GM12892 (cell line): Measurements from ENCODE around the gene CCDC92.

Experiments
- DNase-seq: peaks from one replicate; pipeline ENCODE4 v3.0.0; 2011; ENCODE audit not compliant: insufficient read length
- FAIRE-seq: peaks from 2 replicates; lab custom pipeline; 2011; peaks lifted over from hg19 to GRCh38; lab: Jason Lieb, UNC
- POLR2A ChIP-seq: IDR thresholded peaks from 2 replicates; pipeline ENCODE4 v1.6.1; 2011; ENCODE audit warnings: low read depth, low read length, control low read depth
- POLR2AphosphoS5 ChIP-seq: IDR thresholded peaks from 2 replicates; pipeline ENCODE4 v1.6.1; 2011; ENCODE audit warnings: low read depth, low read length, control low read depth
- TAF1 ChIP-seq: IDR thresholded peaks from 2 replicates; pipeline ENCODE4 v1.6.1; 2011; ENCODE audit warnings: low read depth, mild to moderate bottlenecking, control low read depth, low read length, borderline replicate concordance

Gene CCDC92

GRCh38 chr12:123944696-123945095 lies 27.9 kb downstream of the CCDC92 start:
- TF ChIP-seq TAF1 (no peak), POLR2A (no peak), POLR2AphosphoS5 (no peak)
- DNase-seq = no peak
- FAIRE-seq = no peak

GRCh38 chr12:123943816-123944215 lies 28.8 kb downstream of the CCDC92 start:
- FAIRE-seq = no peak
- TF ChIP-seq POLR2AphosphoS5 (no peak), POLR2A (no peak), TAF1 (no peak)
- no peak for DNase-seq

GRCh38 chr12:123942911-123943648 lies 29.6 kb downstream of the CCDC92 start:
- DNase-seq = no peak
- no peak for FAIRE-seq
- no peak for TF ChIP-seq POLR2A
- no peak for TF ChIP-seq TAF1
- TF ChIP-seq POLR2AphosphoS5 = no peak

- FAIRE-seq (no peak), DNase-seq (no peak)
- no peak for TF ChIP-seq POLR2AphosphoS5
- no peak for TF ChIP-seq POLR2A
- TF ChIP-seq TAF1 = no peak
Measured at GRCh38 chr12:123942238-123942653, 30.4 kb downstream of the CCDC92 start.

- FAIRE-seq = no peak
- no peak for TF ChIP-seq POLR2A
- no peak for TF ChIP-seq POLR2AphosphoS5
- TF ChIP-seq TAF1 = no peak
- DNase-seq = no peak
Measured at GRCh38 chr12:123941624-123942237, 30.9 kb downstream of the CCDC92 start.

GRCh38 chr12:123941000-123941399 lies 31.6 kb downstream of the CCDC92 start:
- DNase-seq = no peak
- TF ChIP-seq TAF1 (no peak), POLR2A (no peak), POLR2AphosphoS5 (no peak)
- no peak for FAIRE-seq

DNA sequence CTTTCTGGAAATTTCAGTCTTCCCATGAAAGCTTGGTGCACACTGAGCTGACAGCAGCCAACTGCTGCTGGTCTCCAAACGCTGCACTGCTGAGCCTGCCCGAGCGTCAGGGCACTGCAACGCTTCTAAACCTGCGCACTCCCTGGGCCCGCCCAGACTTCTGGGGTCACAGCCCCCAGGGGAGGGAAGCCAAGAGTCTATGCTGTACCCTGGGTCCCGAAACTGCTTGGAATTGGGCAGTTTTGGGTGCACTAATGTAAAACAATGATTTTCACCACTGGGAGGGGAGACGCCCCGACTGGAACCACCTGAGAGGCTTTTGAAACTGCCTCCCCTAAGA lies 32.0 kb downstream of the CCDC92 start:
- DNase-seq (no peak), FAIRE-seq (no peak)
- TF ChIP-seq POLR2AphosphoS5 = no peak
- no peak for TF ChIP-seq TAF1
- no peak for TF ChIP-seq POLR2A

- TF ChIP-seq POLR2A = no peak
- no peak for TF ChIP-seq POLR2AphosphoS5
- TF ChIP-seq TAF1 = no peak
- DNase-seq (no peak), FAIRE-seq (no peak)
Measured at GRCh38 chr12:123939716-123940626, 32.7 kb downstream of the CCDC92 start.

GRCh38 chr12:123938679-123939480 lies 33.8 kb downstream of the CCDC92 start:
- FAIRE-seq (no peak), DNase-seq (no peak)
- no peak for TF ChIP-seq POLR2A
- TF ChIP-seq TAF1 = no peak
- TF ChIP-seq POLR2AphosphoS5 = no peak

DNA sequence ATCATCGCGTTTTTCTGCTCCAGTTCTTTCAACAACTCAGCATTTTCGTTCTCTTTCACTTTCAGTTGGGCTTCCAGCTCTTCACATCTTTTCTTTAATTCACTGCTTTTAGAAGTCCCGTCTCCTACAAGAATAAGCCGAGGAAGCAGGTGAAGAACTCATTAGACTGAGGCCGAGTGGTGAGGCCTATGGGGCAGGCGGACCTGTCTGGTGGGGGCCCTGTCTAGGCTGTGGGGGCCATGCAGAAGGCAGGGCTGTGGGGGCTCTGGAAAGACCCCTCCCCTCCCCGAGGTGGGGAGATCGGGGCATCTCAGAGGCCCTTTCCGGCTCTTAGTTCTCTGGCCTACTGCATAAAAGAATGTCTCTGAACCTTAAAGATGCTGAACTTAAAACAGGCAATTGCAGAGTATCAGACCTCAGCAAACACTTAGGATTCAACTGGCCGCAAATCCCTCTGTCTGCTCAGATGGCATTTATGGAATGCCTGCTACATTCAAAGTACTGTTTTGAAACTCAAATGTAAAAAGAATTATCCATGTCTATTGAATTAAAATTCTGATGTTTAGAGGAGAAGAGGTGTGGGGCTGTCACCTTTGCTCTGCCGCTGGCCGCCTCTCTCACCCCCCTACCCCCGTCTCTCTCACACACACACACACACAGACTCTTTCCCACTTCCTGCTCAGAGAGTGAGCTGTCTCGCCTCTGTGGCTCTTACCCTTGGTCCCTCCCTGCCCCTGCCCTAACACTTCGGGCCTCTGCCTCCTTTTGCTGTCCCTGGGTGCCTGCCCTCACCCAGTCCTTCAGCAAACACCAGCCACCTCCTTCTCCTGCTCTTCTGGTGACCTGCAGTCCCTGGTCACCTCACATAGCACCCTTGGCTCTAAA lies 34.7 kb downstream of the CCDC92 start:
- FAIRE-seq (no peak), DNase-seq (no peak)
- TF ChIP-seq POLR2AphosphoS5 = no peak
- no peak for TF ChIP-seq POLR2A
- TF ChIP-seq TAF1 = no peak

- no peak for FAIRE-seq
- no peak for DNase-seq
- TF ChIP-seq POLR2AphosphoS5 (no peak), TAF1 (no peak), POLR2A (no peak)
Measured at GRCh38 chr12:123936956-123937706, 35.5 kb downstream of the CCDC92 start.
